GM19463 (cell line): ENCODE results near the gene APH1A.
"Not testable (repeated sequence)": the region's sequence is repeated elsewhere in the genome, so short reads cannot be mapped to it uniquely, and the experiment has no call there.

Source experiments
- ATAC-seq: cut with Tn5 transposase; IDR thresholded peaks from one replicate; pipeline ENCODE4 v1.9.1; 2021; ENCODE audit warnings: mild to moderate bottlenecking, moderate library complexity; ENCODE audit not compliant: unreplicated experiment

APH1A gene

DNA sequence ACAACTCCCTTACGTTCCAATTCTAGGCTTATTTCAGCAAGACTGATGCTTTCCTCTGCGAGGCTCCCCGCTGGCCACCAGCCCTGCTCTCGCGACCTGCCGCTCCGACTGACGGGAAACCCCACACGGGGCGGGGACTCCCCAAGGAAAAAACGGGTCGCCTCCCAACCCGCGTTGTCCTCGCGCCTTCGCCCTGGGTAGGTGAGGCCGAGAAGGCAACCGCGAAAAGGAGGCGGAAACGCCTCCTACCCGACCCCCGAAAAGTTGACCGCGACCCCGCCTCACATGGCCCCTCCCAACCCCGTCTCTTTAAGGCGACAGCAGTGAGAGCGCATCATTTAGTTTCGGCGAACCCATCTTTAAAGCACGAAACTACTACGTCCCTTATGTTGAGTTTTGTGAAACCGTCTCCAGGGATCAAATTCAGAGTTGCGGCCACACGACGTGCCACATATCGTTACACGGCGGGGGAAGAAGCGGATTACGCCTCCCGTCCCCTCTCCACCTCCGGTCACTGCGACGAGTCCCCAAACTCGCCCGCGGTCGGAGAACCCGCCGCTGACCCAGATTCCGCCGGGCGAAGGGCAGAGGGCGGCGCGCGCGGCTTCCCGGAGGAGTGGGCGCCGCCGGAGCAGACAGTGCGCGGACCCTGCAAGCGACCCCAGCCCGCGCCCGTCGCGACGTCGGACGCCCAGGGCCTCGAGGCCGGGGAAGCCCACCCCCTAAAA, 34.1 kb downstream of the APH1A start:
- ATAC-seq, result peak; percentile 48

DNA sequence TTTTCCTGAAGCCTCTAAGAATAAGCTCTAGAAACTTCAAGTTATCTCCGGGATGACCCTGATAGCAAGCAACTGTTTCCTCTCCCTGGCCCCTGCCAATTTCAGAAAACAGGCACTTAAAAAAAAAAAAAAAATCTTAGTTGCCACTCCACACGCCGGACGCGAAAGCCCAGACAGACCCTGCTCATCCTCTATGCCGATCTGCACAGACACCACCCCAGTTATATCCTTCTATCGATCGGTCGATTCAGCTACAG, 34.6 kb downstream of the APH1A start:
- ATAC-seq, result no peak

DNA sequence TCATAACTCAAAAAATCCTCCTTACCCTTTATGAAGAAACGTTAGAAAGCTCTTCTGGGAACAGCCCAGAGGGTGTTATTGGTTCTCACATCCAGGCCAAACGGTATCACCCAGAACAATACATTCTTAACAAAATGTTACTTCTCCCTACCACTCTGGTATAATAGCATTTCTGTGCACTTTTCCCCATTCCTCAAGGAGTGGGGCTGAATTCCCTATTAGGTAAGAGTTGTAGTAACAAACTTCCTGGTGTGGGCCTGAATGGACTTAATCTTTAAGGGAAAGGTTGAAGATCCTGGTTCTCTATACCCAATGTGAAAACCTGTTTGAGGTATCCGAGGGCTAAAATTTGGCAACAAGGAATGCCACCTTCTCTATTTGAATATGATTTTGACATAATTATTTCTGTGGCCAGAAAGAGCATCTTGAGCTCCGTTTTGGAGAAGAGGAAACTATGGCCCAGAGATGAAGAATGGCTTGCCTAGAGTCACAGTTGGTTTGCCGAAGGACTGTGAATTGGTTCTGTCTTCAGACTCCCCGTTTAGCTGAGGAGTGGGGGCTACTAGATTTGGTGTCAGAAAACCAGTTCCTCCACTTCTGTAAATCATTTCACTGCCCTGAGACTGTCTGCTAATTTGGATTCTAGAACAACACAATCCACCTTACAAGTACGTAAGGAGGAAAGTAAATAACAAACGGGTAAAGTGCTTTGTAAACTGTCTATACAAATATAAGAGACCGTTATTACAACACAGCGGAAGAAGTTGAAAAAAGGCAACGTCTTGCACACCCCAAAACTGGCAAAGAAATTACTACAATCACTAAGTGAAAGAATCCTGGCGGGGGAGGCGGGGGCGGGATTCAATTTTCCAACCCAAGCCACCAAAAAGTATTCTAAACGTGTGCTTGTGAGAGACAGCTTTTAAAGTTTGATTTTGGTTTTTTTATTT, 35.2 kb downstream of the APH1A start:
- ATAC-seq, result no peak

GRCh38 chr1:150232921-150233320, 35.9 kb downstream of the APH1A start:
- ATAC-seq, result not testable (repeated sequence)

- not testable (repeated sequence) for ATAC-seq
These were observed 40.6 kb downstream of the APH1A start for GRCh38 chr1:150228246-150228645.

GRCh38 chr1:150227228-150227627, 41.6 kb downstream of the APH1A start:
- no peak for ATAC-seq

DNA sequence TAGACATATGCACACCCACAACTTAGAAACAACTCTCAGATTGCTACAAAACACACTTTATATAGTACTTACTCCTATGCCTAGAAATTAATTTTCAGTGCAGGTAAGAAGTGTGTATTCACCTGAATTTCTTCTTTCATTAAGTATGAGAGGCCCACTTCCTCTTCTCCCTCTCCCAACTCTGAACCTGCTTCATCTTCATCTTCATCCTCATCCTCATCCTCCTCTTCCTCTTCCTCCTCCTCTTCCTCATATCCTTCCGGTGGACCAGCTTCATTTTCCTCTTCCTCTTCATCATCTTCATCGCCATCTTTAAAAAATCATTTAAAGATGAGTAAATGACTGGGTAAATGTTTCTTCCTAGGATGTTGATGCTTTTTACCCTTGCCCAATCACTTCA, 42.3 kb downstream of the APH1A start:
- no peak for ATAC-seq

DNA sequence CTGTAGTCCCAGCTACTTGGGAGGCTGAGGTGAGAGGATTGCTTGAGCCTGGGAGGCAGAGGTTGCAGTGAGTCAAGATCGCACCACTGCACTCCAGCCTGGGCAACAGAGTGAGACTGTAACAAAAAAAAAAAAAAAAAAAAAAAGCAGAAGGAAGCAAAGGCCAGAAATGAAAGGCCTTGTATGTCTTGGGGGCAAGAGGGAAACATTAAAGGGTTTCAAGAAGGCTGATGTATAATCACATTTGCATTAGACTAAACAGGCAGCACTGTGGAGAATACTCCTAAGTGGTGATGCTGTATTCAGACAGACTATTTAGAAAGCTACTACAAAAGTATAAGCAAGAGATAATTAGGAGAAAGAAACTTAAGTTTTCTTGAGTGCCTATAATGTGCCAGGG, 43.3 kb downstream of the APH1A start:
- no peak for ATAC-seq

GRCh38 chr1:150224983-150225382, 43.8 kb downstream of the APH1A start:
- ATAC-seq, result no peak

DNA sequence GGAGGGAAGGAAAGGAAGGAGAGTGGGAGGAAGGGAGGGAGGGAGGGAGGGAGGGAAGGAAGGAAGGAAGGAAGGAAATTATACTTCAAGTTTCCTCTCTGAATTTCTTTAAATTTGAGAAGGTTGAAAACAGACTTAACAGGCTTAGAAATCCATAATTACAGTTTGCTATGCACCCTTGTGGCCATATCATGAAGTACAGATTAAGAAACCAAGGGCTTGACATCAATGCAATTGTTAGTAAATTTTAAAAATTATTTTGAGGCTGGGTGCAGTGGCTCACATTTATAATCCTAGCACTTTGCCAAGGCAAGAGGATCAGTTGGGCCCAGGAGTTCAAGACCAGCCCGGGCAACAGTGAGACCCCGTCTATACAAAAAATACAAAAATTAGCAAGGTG, 47.3 kb downstream of the APH1A start:
- ATAC-seq, result no peak

DNA sequence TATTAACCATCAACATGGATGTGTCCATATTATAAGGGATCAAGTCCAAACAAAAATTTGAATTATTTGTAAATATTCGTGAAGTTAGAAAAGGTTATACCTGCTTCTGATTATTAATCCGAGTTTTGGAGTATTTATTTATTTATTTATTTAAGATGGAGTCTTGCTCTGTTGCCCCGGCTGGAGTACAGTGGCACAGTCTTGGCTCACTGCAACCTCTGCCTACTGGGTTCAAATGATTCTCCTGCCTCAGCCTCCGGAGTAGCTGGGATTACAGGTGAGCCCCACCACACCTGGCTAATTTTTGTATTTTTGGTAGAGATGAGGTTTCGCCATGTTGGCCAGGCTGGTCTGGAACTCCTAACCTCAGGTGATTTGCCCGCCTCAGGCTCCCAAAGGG, 53.0 kb downstream of the APH1A start:
- not testable (repeated sequence) for ATAC-seq
